ENCODE data around the gene PIK3CD.

The PIK3CD gene

GRCh38 chr1:9731051-9731537 lies 79.6 kb downstream of the PIK3CD start:
- Histone ChIP-seq H4K20me1 (ENCODE audit: control insufficient read depth, insufficient read depth, low read depth, low read length) (no peaks in the 10 kb centered on the region), H3K36me3 (ENCODE audit: control insufficient read depth, low read length) (peaks cover 90% of the 10 kb centered on the region), H3K27me3 (ENCODE audit: control insufficient read depth, low read length) (no peaks in the 10 kb centered on the region), H3K4me2 (ENCODE audit: low read length) (no peak overlapping the region), H3K9me2 (replicated peaks; ENCODE audit: control insufficient read depth, low read length) (no peaks in the 10 kb centered on the region), H3K4me1 (ENCODE audit: control insufficient read depth, low read length) (peaks cover 18% of the 10 kb centered on the region), H3F3A (ENCODE audit: control insufficient read depth, insufficient read depth) (peaks cover 10% of the 10 kb centered on the region), H3K27ac (ENCODE audit: low read depth, low read length) (no peak overlapping the region), H3K79me2 (ENCODE audit: control insufficient read depth, low read length) (no peaks in the 10 kb centered on the region), H3K9me3 (ENCODE audit: control insufficient read depth, insufficient read depth, low read length) (no peaks in the 10 kb centered on the region), H3K4me3 (ENCODE audit: low read length) (no peak overlapping the region)
- no peak for TF ChIP-seq EZH2phosphoT487 (IDR thresholded peaks at IDR 0.05; ENCODE audit: borderline replicate concordance, low read length)
- TF ChIP-seq CTCF (IDR thresholded peaks at IDR 0.05; ENCODE audit: low read depth, low read length, poor library complexity, severe bottlenecking): no peak

GRCh38 chr1:9731561-9731960 lies 80.0 kb downstream of the PIK3CD start:
- H3K27ac ChIP-seq (ENCODE audit: low read depth, low read length): no peak overlapping the region
- H3K36me3 ChIP-seq (ENCODE audit: control insufficient read depth, low read length): peaks cover 95% of the 10 kb centered on the region
- TF ChIP-seq CTCF (IDR thresholded peaks at IDR 0.05; ENCODE audit: low read depth, low read length, poor library complexity, severe bottlenecking) (no peak), EZH2phosphoT487 (IDR thresholded peaks at IDR 0.05; ENCODE audit: borderline replicate concordance, low read length) (no peak)

GRCh38 chr1:9732123-9732971 lies 80.8 kb downstream of the PIK3CD start:
- H3K4me1 ChIP-seq (ENCODE audit: control insufficient read depth, low read length): peaks cover 18% of the 10 kb centered on the region
- peaks cover 93% of the 10 kb centered on the region for H3K36me3 ChIP-seq (ENCODE audit: control insufficient read depth, low read length)
- H3K27me3 ChIP-seq (ENCODE audit: control insufficient read depth, low read length): no peaks in the 10 kb centered on the region
- TF ChIP-seq EZH2phosphoT487 (IDR thresholded peaks at IDR 0.05; ENCODE audit: borderline replicate concordance, low read length) (no peak), CTCF (IDR thresholded peaks at IDR 0.05; ENCODE audit: low read depth, low read length, poor library complexity, severe bottlenecking) (no peak)
- H4K20me1 ChIP-seq (ENCODE audit: control insufficient read depth, insufficient read depth, low read depth, low read length): no peaks in the 10 kb centered on the region
- peak overlapping the region; percentile 24; the same call in 1 of the 2 replicates for H3K27ac ChIP-seq (ENCODE audit: low read depth, low read length)
- no peaks in the 10 kb centered on the region for H3K79me2 ChIP-seq (ENCODE audit: control insufficient read depth, low read length)
- no peaks in the 10 kb centered on the region for H3K9me3 ChIP-seq (ENCODE audit: control insufficient read depth, insufficient read depth, low read length)
- no peak overlapping the region for H3K4me3 ChIP-seq (ENCODE audit: low read length)
- no peaks in the 10 kb centered on the region for H3K9me2 ChIP-seq (replicated peaks; ENCODE audit: control insufficient read depth, low read length)
- no peak overlapping the region for H3K4me2 ChIP-seq (ENCODE audit: low read length)
- peaks cover 10% of the 10 kb centered on the region; the same call in 1 of the 2 replicates for H3F3A ChIP-seq (ENCODE audit: control insufficient read depth, insufficient read depth)

More at GRCh38 chr1:9731561-9731960, 80.0 kb downstream of the PIK3CD start:
- Histone ChIP-seq H3K4me1 (ENCODE audit: control insufficient read depth, low read length) (peaks cover 18% of the 10 kb centered on the region), H3K27me3 (ENCODE audit: control insufficient read depth, low read length) (no peaks in the 10 kb centered on the region), H3F3A (ENCODE audit: control insufficient read depth, insufficient read depth) (peaks cover 10% of the 10 kb centered on the region), H3K79me2 (ENCODE audit: control insufficient read depth, low read length) (no peaks in the 10 kb centered on the region), H3K4me2 (ENCODE audit: low read length) (no peak overlapping the region), H3K9me2 (replicated peaks; ENCODE audit: control insufficient read depth, low read length) (no peaks in the 10 kb centered on the region), H4K20me1 (ENCODE audit: control insufficient read depth, insufficient read depth, low read depth, low read length) (no peaks in the 10 kb centered on the region), H3K9me3 (ENCODE audit: control insufficient read depth, insufficient read depth, low read length) (no peaks in the 10 kb centered on the region), H3K4me3 (ENCODE audit: low read length) (no peak overlapping the region)
